ENCODE measurements around the gene OGG1. TPM values are rescaled to one million over a fixed set of nuclear protein-coding genes. Genes with fewer than 3 reads are reported as not detected.

Gene OGG1
- total RNA-seq, 1 donor from 2014 or later: 22.2 TPM

- no peak for TF ChIP-seq CTCF (IDR thresholded peaks at IDR 0.05; ENCODE audit: unreplicated experiment)
- Mint-ChIP-seq H3K36me3 (ENCODE audit: low read depth, unreplicated experiment) (peaks cover 31% of the 10 kb centered on the region), H3K9me3 (ENCODE audit: unreplicated experiment) (no peaks in the 10 kb centered on the region), H3K4me1 (ENCODE audit: unreplicated experiment) (peaks cover 14% of the 10 kb centered on the region), H3K27me3 (ENCODE audit: unreplicated experiment) (peaks cover 12% of the 10 kb centered on the region), H3K27ac (ENCODE audit: unreplicated experiment) (peak overlapping the region; percentile 84), H3K4me3 (ENCODE audit: unreplicated experiment) (no peak overlapping the region)
- no peak for DNase-seq (ENCODE audit: low spot score)
These were observed 47.6 kb downstream of the OGG1 start for GRCh38 chr3:9797196-9797945.

- H3K36me3 Mint-ChIP-seq (ENCODE audit: low read depth, unreplicated experiment): peaks cover 45% of the 10 kb centered on the region
- H3K4me1 Mint-ChIP-seq (ENCODE audit: unreplicated experiment): peaks cover 2% of the 10 kb centered on the region
- no peak overlapping the region for H3K4me3 Mint-ChIP-seq (ENCODE audit: unreplicated experiment)
- no peak for DNase-seq (ENCODE audit: low spot score)
- no peak for TF ChIP-seq CTCF (IDR thresholded peaks at IDR 0.05; ENCODE audit: unreplicated experiment)
- H3K27me3 Mint-ChIP-seq (ENCODE audit: unreplicated experiment): no peaks in the 10 kb centered on the region
- no peaks in the 10 kb centered on the region for H3K9me3 Mint-ChIP-seq (ENCODE audit: unreplicated experiment)
- H3K27ac Mint-ChIP-seq (ENCODE audit: unreplicated experiment): no peak overlapping the region
These were observed 50.8 kb downstream of the OGG1 start for GRCh38 chr3:9800529-9800928.

- no peak for DNase-seq (ENCODE audit: low spot score)
- H3K4me1 Mint-ChIP-seq (ENCODE audit: unreplicated experiment): no peaks in the 10 kb centered on the region
- peak overlapping the region; percentile 48 for H3K4me3 Mint-ChIP-seq (ENCODE audit: unreplicated experiment)
- H3K9me3 Mint-ChIP-seq (ENCODE audit: unreplicated experiment): no peaks in the 10 kb centered on the region
- no peak overlapping the region for H3K27ac Mint-ChIP-seq (ENCODE audit: unreplicated experiment)
- TF ChIP-seq CTCF (IDR thresholded peaks at IDR 0.05; ENCODE audit: unreplicated experiment): no peak
- H3K27me3 Mint-ChIP-seq (ENCODE audit: unreplicated experiment): peaks cover 2% of the 10 kb centered on the region
- peaks cover 42% of the 10 kb centered on the region for H3K36me3 Mint-ChIP-seq (ENCODE audit: low read depth, unreplicated experiment)
These were observed 53.7 kb downstream of the OGG1 start for GRCh38 chr3:9803494-9803893.

GRCh38 chr3:9804996-9805395, 55.2 kb downstream of the OGG1 start:
- H3K36me3 Mint-ChIP-seq (ENCODE audit: low read depth, unreplicated experiment): peaks cover 40% of the 10 kb centered on the region
- no peak for TF ChIP-seq CTCF (IDR thresholded peaks at IDR 0.05; ENCODE audit: unreplicated experiment)

GRCh38 chr3:9806137-9806536, 56.4 kb downstream of the OGG1 start:
- no peak overlapping the region for H3K27ac Mint-ChIP-seq (ENCODE audit: unreplicated experiment)
- H3K9me3 Mint-ChIP-seq (ENCODE audit: unreplicated experiment): no peaks in the 10 kb centered on the region
- no peak for DNase-seq (ENCODE audit: low spot score)
- peaks cover 40% of the 10 kb centered on the region for H3K36me3 Mint-ChIP-seq (ENCODE audit: low read depth, unreplicated experiment)
- H3K4me1 Mint-ChIP-seq (ENCODE audit: unreplicated experiment): peaks cover 15% of the 10 kb centered on the region
- no peak for TF ChIP-seq CTCF (IDR thresholded peaks at IDR 0.05; ENCODE audit: unreplicated experiment)
- H3K4me3 Mint-ChIP-seq (ENCODE audit: unreplicated experiment): no peak overlapping the region
- H3K27me3 Mint-ChIP-seq (ENCODE audit: unreplicated experiment): peaks cover 7% of the 10 kb centered on the region

More at GRCh38 chr3:9804996-9805395, 55.2 kb downstream of the OGG1 start:
- no peak for DNase-seq (ENCODE audit: low spot score)
- no peaks in the 10 kb centered on the region for H3K9me3 Mint-ChIP-seq (ENCODE audit: unreplicated experiment)
- no peak overlapping the region for H3K4me3 Mint-ChIP-seq (ENCODE audit: unreplicated experiment)
- peak overlapping the region; percentile 30 for H3K27ac Mint-ChIP-seq (ENCODE audit: unreplicated experiment)
- H3K27me3 Mint-ChIP-seq (ENCODE audit: unreplicated experiment): peaks cover 4% of the 10 kb centered on the region
- peaks cover 7% of the 10 kb centered on the region for H3K4me1 Mint-ChIP-seq (ENCODE audit: unreplicated experiment)
